ENCODE measurements around the gene KIAA1755.

DNA sequence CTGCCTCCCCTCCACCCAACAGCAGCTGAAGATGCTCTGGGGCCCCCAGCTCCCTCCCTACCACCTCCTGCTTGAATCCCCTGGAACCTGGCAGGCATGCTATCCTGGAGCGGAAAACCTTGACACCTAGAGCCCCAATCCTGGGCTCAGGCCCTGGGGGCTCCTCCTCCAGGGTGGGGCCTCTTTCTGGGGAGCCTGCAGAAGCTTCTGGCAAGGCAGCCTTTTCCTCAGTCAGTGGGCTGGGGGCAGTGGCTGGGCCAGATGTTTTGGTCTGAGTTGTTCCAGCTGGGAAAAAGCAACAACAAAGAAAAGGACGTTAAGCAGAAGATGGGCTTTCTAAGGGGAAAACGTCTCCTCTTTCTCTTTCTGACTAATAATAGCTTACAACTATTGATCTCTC, 21.1 kb downstream of the KIAA1755 start:
- TF ChIP-seq, protein P1, sequence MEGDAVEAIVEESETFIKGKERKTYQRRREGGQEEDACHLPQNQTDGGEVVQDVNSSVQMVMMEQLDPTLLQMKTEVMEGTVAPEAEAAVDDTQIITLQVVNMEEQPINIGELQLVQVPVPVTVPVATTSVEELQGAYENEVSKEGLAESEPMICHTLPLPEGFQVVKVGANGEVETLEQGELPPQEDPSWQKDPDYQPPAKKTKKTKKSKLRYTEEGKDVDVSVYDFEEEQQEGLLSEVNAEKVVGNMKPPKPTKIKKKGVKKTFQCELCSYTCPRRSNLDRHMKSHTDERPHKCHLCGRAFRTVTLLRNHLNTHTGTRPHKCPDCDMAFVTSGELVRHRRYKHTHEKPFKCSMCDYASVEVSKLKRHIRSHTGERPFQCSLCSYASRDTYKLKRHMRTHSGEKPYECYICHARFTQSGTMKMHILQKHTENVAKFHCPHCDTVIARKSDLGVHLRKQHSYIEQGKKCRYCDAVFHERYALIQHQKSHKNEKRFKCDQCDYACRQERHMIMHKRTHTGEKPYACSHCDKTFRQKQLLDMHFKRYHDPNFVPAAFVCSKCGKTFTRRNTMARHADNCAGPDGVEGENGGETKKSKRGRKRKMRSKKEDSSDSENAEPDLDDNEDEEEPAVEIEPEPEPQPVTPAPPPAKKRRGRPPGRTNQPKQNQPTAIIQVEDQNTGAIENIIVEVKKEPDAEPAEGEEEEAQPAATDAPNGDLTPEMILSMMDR (IDR thresholded peaks at IDR 0.05; ENCODE audit: insufficient read depth, low read length, poor library complexity, severe bottlenecking): no peak
- TF ChIP-seq EZH2phosphoT487 (conservative IDR thresholded peaks at IDR 0.05; ENCODE audit: low read length): no peak

All from SU-DHL-6 (cell line).